ENCODE measurements around the gene SPDYC. TPM values are rescaled to one million over a fixed set of nuclear protein-coding genes. Genes with fewer than 3 reads are reported as not detected.

The SPDYC gene
- not detected in 2 replicates for total RNA-seq (2014; rRNA removed; shearing (Covaris generic))
- polyA plus RNA-seq (2014; cell fraction: nucleus; rRNA removed) = not detected in 2 replicates

- no peak for DNase-seq (ENCODE audit: extremely low read depth, low read depth)
Observed at GRCh38 chr11:65170058-65170534, at the start of gene SPDYC. Gene SPDYC, plus strand, starts transcription at chr11:65170233. Its CDS starts 1,125 bp downstream, at chr11:65171358.

GRCh38 chr11:65120831-65121230 is 49.2 kb upstream of the SPDYC start:
- no peak for DNase-seq (ENCODE audit: extremely low read depth, low read depth)

- no peak for DNase-seq (ENCODE audit: extremely low read depth, low read depth)
Observed at GRCh38 chr11:65121447-65121864, 48.6 kb upstream of the SPDYC start.

GRCh38 chr11:65121865-65122696 is 48.0 kb upstream of the SPDYC start, which contains the start of the genes FAU and MRPL49:
Gene FAU, minus strand, starts transcription at chr11:65122134. Its CDS starts 321 bp downstream, at chr11:65121813.
Gene MRPL49, plus strand, starts transcription at chr11:65122321. Its CDS starts 26 bp downstream, at chr11:65122347.
- peak; percentile 94 for DNase-seq (ENCODE audit: extremely low read depth, low read depth)

GRCh38 chr11:65124480-65125196 is 45.4 kb upstream of the SPDYC start:
- DNase-seq (ENCODE audit: extremely low read depth, low read depth) = no peak

- no peak for DNase-seq (ENCODE audit: extremely low read depth, low read depth)
Observed at GRCh38 chr11:65125197-65126056, 44.6 kb upstream of the SPDYC start.

- DNase-seq (ENCODE audit: extremely low read depth, low read depth) = no peak
Observed at GRCh38 chr11:65126624-65127274, 43.3 kb upstream of the SPDYC start.

GRCh38 chr11:65127473-65128181 is 42.4 kb upstream of the SPDYC start:
- DNase-seq (ENCODE audit: extremely low read depth, low read depth) = no peak

- no peak for DNase-seq (ENCODE audit: extremely low read depth, low read depth)
Observed at GRCh38 chr11:65128182-65129145, 41.6 kb upstream of the SPDYC start.

GRCh38 chr11:65129649-65130441 is 40.2 kb upstream of the SPDYC start:
- DNase-seq (ENCODE audit: extremely low read depth, low read depth) = no peak

- no peak for DNase-seq (ENCODE audit: extremely low read depth, low read depth)
Observed at GRCh38 chr11:65130631-65131416, 39.2 kb upstream of the SPDYC start.

GRCh38 chr11:65131417-65131776 is 38.6 kb upstream of the SPDYC start:
- no peak for DNase-seq (ENCODE audit: extremely low read depth, low read depth)

GRCh38 chr11:65131895-65132237 is 38.2 kb upstream of the SPDYC start:
- no peak for DNase-seq (ENCODE audit: extremely low read depth, low read depth)

- no peak for DNase-seq (ENCODE audit: extremely low read depth, low read depth)
Observed at GRCh38 chr11:65132238-65132987, 37.6 kb upstream of the SPDYC start.

- DNase-seq (ENCODE audit: extremely low read depth, low read depth) = no peak
Observed at GRCh38 chr11:65132988-65133700, 36.9 kb upstream of the SPDYC start.
